HG03378 (cell line): ENCODE measurements around the gene ZEB1.
A peak's percentile ranks its signal among the peaks of the same experiment; 100 is the strongest.
"Not testable (repeated sequence)": the region's sequence is repeated elsewhere in the genome, so short reads cannot be mapped to it uniquely, and the experiment has no call there.

Experiments used
- ATAC-seq: cut with Tn5 transposase; IDR thresholded peaks from one replicate; pipeline ENCODE4 v1.9.1; 2021; ENCODE audit warnings: mild to moderate bottlenecking, moderate library complexity; ENCODE audit not compliant: unreplicated experiment

ZEB1 gene

DNA sequence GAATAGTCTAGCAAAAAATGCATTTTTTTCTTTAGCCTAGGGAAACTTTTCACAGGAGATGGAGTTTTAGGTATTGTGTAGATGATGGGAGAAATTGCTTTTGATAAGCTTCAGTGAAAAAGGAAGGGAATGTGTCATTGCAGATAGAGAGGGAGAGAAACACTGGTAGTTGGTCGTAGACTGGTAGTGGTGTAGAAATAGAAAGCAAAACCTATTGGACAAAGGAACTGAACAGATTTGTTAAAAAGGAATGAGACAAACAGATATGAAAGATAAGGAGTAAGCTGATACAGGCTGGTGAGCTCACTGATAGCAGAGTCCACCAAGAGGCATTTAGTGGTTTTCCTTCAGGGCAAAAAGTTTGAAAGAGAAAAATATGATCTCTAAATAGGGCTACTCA, 94.3 kb downstream of the ZEB1 start:
- ATAC-seq, result peak; percentile 55

DNA sequence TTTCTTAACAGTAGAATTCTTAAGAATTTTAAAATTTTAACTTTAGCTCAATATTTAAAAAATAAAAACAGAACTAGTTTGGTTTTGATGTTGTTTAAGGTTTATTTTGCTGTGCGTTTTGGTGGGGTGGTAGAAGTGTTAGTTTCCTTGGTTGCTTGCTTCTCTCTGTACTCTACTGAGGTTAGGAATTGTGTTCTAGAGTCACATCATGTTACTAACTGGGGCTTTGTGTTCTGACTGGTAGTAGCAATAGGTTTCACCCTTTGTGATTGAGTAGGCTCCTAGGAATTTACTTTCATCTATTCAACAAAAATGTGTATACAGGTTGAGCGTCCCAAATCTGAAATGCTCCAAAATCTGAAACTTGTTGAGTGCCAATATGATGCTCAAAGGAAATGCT, 99.5 kb downstream of the ZEB1 start:
- ATAC-seq, result no peak

DNA sequence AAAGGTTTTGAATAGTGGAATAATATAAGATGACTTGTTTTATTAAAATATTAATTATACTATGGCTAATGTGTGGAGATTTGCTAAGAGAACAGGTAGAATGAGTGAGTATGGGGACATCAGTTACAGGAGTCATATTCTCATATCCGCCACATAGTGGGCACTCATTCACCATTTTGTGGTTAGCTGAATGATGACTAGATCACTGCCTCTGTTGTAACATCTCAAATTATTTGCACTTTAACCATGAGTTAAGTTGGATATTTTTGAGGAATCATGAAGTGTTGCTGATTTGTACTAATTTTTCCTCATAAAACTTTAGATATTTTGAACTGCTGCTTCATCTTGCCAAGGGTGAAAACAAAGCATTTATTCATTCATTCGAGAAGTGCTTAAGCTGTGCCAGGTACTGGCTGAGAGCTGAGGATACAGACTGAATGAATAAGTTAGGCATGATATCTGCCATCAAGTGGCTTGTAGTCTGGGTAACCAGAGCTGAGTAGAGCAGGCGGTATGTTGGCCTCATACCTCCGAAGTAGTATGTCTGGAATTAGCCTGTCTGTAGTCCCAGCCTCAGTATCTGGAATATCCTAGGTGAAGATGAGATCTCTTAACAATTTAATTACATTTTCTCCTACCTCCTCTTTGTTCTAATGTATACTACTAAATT, 100.5 kb downstream of the ZEB1 start:
- no peak for ATAC-seq

DNA sequence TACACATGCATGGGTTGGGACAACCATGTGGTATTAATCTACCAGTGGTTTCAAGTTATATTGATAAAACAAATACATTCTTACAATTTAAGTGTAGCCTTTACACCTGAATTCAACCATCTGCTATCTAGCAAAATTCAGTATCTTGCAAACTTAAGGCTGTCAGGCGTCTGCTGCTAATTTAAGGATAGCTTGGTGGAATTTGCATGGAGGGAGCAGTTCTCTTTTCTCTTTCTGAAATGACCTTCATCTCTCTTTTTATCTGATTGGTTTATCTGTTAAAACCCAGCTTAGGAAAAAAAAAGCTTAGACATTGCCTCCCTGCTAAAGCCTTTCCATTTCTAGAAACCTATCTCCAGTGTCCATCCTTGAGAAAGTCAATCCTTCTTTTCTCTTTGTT, 102.3 kb downstream of the ZEB1 start:
- no peak for ATAC-seq

DNA sequence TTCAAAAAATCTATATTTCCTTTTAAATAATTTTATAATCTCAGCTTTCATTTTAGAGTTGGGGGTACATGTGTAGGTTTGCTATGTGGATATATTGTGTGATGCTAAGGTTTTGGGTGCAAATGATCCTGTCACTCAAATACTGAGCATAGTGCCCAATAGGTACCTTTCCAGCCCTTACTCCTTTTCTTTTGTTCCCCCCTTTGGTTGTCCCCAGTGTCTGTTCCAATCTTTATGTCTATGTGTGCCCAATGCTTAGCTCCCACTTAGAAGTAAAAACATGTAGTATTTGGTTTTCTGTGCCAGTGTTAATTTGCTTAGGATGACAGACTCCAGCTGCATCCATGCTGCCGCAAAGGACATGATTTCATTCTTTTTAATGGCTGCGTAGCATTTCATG, 103.6 kb downstream of the ZEB1 start:
- no peak for ATAC-seq

DNA sequence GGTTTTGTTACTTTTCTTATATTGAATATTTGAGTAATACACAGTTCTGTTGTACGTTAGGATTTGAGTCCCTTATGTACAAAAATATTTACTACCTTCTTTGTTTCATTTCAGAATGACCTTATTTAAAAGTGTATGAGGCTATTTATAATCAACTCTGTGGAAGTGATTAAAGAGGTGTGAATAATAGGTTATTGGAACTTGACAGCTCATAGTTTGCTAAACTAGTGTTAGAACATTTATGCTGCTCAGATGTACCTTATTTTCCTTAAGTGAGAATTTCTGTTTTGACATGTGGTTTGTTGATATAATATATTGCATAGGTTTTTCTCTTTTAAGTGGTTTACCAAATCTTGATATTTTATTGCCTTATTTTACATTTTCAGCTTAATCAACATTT, 105.5 kb downstream of the ZEB1 start:
- ATAC-seq, result no peak

DNA sequence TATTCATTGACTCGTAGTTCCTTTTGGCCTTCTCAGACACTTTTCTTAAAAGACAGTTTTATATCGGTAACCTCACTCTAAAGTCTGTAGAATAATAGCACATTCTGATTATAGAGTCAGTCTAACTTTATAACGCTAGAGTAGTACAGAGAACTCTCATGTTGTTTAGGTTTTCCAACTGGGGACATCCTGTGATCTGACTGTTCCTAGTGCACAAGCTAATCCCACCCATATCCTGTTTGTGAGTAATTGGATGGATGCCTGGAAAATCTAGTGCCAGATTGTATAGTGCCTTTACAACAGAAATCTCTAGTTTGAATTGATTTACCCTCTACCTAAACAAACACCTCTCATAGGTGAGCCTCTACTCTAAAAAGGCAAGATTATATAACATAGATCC, 107.4 kb downstream of the ZEB1 start:
- ATAC-seq, result no peak

DNA sequence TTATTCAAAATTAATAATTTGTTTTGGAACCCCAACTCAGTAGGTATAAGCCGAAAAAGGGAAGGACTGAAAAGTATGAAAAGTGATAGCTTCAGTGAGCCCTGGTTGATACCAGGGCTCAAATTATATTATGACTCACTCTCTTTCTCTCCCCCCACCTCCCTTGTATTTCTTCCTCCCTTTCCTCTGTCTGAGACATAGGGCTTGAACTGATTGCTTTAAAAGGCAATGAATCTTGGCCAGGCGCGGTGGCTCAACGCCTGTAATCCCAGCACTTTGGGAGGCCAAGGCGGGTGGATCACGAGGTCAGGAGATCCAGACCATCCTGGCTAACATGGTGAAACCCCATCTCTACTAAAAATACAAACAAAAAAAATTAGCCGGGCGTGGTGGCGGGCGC, 108.3 kb downstream of the ZEB1 start:
- ATAC-seq, result not testable (repeated sequence)

DNA sequence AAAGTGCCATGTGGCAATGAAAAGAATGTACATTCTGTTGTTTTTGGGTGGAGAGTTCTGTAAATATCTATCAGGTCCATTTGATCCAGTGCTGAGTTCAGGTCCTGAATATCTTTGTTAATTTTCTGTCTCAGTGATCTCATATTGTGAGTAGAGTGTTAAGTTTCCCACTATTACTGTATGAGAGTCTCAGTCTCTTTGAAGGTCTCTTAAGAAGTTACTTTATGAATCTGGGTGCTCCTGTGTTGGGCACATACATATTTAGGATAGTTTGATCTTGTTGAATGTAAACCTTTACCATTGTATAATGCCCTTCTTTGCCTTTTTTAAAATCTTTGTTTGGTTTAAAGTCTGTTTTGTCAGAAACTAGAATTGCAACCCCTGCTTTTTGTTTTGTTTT, 109.5 kb downstream of the ZEB1 start:
- ATAC-seq, result not testable (repeated sequence)

DNA sequence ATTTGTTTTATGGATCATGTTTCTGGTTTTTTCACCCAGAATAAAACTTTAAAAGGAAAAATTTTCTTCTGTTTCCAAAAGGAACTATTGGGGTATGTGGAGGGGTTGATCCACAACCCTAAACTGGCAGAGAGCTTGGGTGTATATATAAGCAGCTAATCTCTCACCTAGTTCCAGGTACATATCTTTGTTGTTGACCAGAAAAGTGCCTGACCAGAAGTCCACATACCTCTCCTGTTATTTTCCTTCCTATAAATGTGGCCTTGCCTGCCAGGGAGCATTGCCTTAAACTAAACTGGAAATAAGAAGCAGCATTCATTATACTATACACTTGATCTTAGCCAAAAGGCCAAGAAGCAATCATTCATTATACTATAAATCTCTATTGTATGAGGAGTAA, 112.0 kb downstream of the ZEB1 start:
- ATAC-seq, result no peak

DNA sequence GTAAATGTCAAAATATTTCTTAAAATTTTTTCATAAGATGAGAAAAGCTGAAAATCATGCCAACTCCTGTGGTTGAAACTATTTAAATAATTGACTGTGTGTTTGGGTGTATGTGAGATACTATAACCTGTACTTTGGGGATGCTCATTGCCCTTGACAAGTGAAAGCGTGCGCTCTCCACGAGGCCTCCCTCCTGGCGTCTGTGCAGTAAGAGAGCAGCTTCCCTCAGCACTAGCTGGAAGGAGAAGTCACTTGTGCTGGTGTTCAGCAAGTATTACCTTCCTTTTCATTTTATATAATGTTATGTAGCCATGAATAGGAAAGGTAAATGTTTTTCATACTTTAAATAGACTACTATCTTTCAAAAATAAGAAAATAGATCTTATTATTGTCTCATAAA, 118.9 kb downstream of the ZEB1 start:
- ATAC-seq, result no peak

DNA sequence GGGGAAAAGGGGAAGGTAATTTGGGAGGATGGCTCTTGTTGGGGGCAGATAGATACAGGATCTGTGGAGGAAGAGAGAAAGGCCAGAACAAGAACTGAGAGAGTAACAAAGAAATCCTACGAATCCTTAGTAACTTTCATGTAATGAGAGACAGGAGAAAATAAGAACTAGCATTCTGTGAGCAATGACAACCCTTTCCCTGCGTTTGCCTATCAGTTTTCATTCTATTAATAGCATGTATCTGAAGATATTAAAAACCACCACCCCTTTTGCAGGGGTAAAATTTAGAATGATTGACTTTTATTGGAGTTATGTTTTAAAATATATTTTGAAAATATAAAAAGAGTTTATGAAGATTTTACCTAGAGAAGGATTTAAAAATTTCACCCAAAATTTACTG, 132.8 kb downstream of the ZEB1 start:
- ATAC-seq, result no peak

DNA sequence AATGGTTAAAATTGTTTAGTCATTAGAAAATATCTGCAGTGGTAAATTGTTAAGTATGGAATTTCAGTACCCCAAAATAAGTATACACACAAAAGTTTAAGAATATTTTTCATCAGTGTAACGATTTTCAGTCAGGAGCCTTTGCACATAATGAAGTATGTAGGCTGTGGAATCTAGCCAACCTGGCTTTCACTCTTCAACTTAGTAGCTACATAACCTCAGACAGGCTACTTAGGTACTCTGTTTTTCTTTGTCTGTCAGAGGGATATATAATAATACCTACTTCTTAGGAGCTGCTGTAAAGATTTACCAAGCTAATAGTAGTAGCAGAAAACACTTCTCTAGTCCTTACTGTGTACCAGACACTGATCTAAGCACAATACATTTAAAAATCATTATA, 137.5 kb downstream of the ZEB1 start:
- ATAC-seq, result no peak

DNA sequence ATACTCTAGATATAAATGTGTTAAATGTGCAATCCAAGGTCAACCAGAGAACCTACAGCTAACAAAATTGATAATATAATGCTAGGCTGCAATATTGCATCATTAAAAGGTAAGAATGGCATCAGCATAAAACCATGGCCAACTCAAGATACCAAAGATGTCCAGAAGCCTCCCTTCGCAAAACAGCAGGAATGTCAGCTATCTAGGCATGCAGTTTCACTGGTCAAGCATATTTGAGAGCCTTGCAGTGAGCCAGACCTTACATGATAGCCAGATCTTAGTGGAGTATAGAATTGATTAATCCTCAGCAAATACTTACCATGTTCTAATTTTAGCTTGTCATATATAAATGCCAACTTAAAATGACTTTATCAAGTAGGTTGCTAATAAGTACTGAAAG, 138.8 kb downstream of the ZEB1 start:
- no peak for ATAC-seq

DNA sequence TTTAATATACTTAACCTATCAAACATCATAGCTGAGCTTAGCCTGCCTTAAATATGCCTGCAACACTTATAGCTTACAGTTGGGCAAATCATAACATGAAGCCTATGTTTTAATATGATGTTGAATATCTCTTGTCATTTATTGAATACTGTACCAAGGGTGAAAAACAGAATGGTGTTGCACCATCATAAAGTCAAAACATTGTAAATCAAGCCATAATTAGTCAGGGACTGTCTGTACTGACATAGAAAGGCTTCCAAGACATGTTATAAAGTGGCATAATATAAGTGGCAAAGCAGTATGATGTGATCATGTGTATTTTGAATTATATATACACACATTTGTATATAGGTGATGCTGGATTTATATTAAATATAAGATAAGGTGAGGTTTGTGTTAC, 140.0 kb downstream of the ZEB1 start:
- no peak for ATAC-seq

DNA sequence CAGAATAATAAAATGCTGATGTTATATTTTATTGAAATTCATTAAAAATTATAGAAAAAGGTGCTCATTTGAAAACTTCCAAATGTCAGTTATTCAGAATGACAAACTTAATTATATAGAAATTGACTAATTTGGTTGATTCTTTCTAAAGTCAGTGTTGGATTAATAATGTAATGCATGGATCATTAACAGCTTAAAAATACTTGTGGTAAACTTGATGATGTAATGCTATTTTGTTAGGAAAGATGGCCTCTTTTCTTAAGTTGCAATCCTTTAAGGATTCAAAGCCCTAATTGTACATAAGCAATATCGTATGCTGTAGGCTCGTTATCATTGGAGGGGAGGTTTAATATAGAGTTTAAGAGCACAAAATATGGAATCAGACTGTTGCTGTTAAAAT, 141.2 kb downstream of the ZEB1 start:
- ATAC-seq, result no peak

DNA sequence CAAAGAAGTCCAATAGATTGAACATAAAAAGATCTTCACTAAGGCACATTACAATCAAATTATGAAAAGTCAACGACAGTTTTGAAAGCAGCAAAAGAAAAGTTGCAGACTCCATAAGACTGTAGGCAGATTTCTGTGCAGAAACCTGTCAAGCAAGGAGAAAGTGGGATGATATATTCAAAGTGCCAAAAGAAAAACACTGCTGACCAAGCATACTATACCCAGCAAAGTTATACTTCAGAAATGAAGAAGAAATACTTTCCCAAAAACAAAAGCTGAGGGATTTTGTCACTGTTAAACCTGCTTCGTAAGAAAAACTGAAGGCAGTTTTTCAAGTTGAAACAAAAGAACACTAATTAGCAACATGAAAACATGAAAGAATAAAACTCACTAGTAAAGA, 145.5 kb downstream of the ZEB1 start:
- no peak for ATAC-seq

DNA sequence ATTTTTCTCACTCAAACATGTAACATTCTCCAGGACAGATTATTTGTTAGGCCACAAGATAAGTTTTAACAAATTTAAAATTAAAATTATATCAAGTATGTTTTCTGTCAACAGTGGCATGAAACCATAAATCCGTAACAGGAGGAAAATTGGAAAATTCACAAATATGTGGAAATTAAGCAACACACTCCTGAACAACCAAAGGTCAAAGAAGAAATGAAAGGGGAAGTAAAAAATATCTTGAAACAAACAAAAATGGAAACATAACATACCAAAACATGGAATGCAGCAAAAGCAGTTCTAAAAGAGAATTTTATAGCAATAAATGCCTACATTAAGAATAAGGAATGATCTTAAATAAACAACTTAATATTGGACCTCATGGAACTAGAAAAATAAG, 147.3 kb downstream of the ZEB1 start:
- no peak for ATAC-seq

DNA sequence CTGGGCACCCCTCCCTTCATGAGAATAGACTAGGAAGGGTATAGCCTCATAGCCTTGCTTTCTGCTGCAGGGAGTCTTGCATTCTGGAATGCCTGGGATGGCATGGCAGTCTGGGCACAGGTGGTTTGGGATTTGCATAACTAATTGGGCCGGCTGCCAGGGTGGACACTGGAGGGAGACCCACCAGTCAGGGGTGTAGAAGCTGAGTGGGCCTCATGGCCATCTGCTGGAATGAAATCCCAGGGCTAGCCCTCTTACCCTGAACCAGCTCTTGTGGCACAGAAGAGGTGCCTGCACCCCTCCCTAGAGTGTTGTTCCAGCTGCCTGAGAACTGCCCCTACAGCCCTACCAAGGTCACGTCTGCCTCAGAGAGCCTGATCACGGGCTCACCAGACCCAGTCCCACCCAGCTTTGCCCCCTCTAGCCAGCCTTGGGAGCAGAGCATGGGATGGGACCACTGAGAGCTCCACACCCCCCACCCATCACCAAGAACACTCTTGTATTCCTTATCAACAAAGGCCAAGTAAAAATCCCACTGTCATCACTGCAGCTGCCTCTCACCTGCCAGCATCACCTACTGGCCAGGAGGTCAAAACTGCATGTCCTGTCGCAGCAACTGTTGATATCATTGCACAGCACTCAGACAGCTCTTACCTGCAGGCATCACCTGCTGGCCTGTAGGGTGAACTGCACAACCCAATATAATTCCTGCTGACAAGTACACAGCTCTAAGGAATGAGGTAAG, 148.9 kb downstream of the ZEB1 start:
- no peak for ATAC-seq

DNA sequence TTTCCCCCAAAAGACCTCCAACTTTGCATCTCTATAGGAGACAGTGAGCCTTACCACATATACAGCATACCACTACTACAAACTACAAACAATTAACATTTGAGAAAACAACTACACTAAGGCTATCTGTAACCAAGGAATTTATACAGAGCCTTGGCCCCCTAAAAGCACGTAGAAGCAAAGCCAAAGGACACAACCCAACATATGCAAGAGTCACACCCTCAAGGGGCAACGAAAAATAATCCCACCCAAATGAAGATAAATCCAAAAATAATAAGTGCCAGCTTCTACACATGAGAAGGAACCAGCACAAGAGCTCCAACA, 149.5 kb downstream of the ZEB1 start:
- no peak for ATAC-seq

DNA sequence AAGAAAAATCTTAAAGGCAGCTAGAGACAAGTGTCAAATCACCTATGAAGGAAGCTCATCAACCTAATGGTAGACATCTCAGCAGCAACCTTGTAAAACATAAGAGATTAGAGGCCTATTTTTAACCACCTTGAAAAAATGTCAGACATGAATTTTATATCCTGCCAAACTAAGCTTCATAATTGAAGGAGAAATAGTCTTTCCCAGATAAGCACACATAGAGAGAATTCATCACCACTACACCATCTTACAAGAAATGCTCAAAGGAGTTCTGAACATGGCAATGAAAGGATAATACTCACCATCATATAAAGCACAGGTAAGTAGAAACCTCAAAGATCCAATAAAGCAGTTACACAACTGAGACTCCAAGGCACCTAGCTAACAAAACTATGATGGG, 156.5 kb downstream of the ZEB1 start:
- ATAC-seq, result no peak

DNA sequence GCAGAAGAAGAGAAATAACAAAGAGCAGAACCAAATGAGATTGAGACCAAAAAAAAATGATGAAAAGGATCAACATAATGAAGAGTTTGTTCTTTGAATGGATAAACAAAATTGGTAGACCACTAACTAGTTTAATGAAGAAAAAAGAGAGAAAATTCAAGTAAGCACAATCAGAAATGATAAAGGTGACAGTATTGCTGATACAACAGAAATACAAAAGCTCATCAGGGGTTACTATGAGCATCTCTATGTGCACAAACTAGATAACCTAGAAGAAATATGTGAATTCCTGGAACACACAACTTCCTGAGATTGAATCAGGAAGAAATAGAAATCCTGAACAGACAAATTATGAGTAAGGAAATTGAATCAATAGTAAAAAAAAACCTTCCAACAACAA, 157.1 kb downstream of the ZEB1 start:
- ATAC-seq, result no peak

DNA sequence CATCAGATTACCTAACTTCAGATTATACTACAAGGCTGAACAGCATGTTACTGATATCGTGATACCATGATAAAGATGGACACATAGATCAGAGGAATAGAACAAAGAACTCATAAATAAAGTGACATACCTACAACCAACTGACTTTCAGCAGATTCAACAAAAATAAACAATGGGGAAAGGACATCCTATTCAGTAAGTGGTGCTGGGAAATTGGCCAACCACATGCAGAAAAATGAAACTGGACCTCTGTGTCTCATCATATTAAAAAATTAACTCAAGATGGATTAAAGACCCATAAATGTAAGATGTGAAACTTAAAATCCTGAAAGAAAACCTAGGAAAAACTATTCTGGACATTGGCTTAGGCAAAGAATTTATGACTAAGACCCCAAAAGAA, 158.6 kb downstream of the ZEB1 start:
- no peak for ATAC-seq
